ENCODE data around the gene ETV2. TPM values are rescaled to one million over a fixed set of nuclear protein-coding genes. Genes with fewer than 3 reads are reported as not detected.

ETV2 gene
- total and polyA plus RNA-seq, 2 donors (not counting 3 experiments of a cell fraction or from before 2014, with no cell fraction given): 1.0 to 1.5 TPM

DNA sequence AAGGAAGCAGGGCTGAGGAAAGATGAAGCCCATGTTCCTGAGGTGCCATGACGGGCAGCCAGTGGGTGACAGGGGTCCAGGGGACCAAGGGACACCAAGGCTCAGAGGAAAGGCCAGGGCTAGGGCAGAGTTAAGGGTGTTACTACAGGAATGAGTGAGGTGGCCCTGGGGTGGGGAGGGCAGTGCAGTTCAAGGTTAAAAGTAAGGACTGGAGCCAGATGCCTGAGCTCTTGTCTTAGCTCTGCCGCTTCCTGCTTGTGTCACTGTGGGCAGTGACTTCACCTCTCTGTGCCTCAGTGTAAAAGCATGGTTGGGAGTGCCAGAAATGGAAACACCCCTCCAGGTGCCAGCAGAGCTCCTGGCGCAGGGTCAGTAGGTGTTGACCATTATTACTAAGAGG, 4.9 kb upstream of the ETV2 start:
- H3K4me3 ChIP-seq (replicated peaks in 1 of 3; ENCODE audit: insufficient read depth in 1 of 3, low read depth in 1 of 3, low read length in 3 of 3): no peak overlapping the region
- intact Hi-C loops (cut with micrococcal nuclease) (no loop called here), dilution Hi-C loops (cut with MboI; ENCODE audit: extremely low pct_ligation_motif_present, low sequenced_read_pairs) (no loop called here)
- BruUV-seq (replicated peaks): no TSS peak
- no peak for TF ChIP-seq GATA2 (IDR thresholded peaks at IDR 0.05; ENCODE audit: insufficient read depth, insufficient read length, low read depth, low read length)
- TF ChIP-seq POLR2AphosphoS5 (IDR thresholded peaks at IDR 0.05; ENCODE audit: insufficient read depth, low read depth, low read length): no peak
- no peak for TF ChIP-seq JUN (IDR thresholded peaks at IDR 0.05; ENCODE audit: borderline replicate concordance, insufficient read depth, insufficient read length, low read depth)
- no peak for TF ChIP-seq POLR2A (IDR thresholded peaks at IDR 0.05; ENCODE audit: low read depth, low read length)
- no peak for TF ChIP-seq EZH2 (IDR thresholded peaks at IDR 0.05; ENCODE audit: borderline replicate concordance, low read depth, low read length, severe bottlenecking)
- no peak for TF ChIP-seq FOS (IDR thresholded peaks at IDR 0.05; ENCODE audit: borderline replicate concordance, insufficient read depth, low read length)
- TF ChIP-seq MAX (IDR thresholded peaks at IDR 0.05; ENCODE audit: insufficient read depth, insufficient read length): no peak
- no peak for TF ChIP-seq CTCF (IDR thresholded peaks at IDR 0.05; ENCODE audit: extremely low read depth in 1 of 2, insufficient read depth in 1 of 2, low read depth in 1 of 2, low read length in 2 of 2)
- no peak for TF ChIP-seq MYC (IDR thresholded peaks at IDR 0.05; ENCODE audit: low read depth, low read length)
- ChIA-PET POLR2A (no interaction called here), CTCF (no interaction called here)
- no peak overlapping the region for H3K4me2 ChIP-seq (ENCODE audit: insufficient read depth, low read length)
- H4K20me1 ChIP-seq (replicated peaks; ENCODE audit: control insufficient read depth, extremely low read depth, insufficient read depth, low read length): no peaks in the 10 kb centered on the region
- H3K9me1 ChIP-seq (replicated peaks; ENCODE audit: control insufficient read depth, extremely low read depth, insufficient read depth, low read length): no peaks in the 10 kb centered on the region
- FAIRE-seq (no peak), DNase-seq (ENCODE audit: low read depth, low spot score) (no peak)
- peaks cover 12 to 46% of the 10 kb centered on the region in 2 experiments for H3K36me3 ChIP-seq (ENCODE audit: control insufficient read depth in 2 of 2, extremely low read depth in 1 of 2, insufficient read depth in 2 of 2, low read length in 2 of 2)
- no peaks in the 10 kb centered on the region for H3K9me3 ChIP-seq (replicated peaks; ENCODE audit: control insufficient read depth, insufficient read depth, low read length)
- no peaks in the 10 kb centered on the region for H3K27me3 ChIP-seq (ENCODE audit: control insufficient read depth in 2 of 2, insufficient read depth in 2 of 2, low read length in 2 of 2)
- H3K79me2 ChIP-seq (ENCODE audit: control insufficient read depth, insufficient read depth, low read length): no peaks in the 10 kb centered on the region
- H3K9ac ChIP-seq (replicated peaks; ENCODE audit: extremely low read depth, insufficient read depth, low read length): no peak overlapping the region
- no peak overlapping the region for H3K27ac ChIP-seq (ENCODE audit: insufficient read depth, low read depth, low read length)
- H3K4me1 ChIP-seq (ENCODE audit: control insufficient read depth, extremely low read depth, insufficient read depth, low read length): peaks cover 3% of the 10 kb centered on the region
- H2AFZ ChIP-seq (ENCODE audit: low read depth, low read length): no peak overlapping the region
